ENCODE measurements around the gene M6PR.
"Not testable (repeated sequence)": the region's sequence is repeated elsewhere in the genome, so short reads cannot be mapped to it uniquely, and the experiment has no call there.

M6PR gene

DNA sequence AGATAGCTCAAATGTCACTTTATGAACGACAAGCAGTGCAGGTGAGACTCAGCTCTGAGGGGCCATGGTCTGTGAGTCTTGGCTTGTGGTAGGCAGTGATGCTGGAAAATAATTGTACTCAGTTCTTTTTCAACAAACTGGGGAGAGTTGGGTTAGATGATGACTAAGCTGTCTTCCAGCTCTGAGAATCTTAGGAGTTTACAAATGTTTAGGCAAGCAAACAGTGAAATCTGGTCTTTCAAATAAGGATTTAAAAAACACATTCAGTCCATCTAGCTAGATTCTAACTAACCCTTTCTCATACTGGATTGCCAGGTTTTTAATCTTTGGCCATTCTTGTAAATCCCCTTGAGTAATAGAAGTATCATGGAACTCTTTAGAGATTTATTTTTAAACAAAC lies 31.7 kb downstream of the M6PR start:
- H3K36me3 ChIP-seq (ENCODE audit: insufficient read depth, insufficient read length, low read length): peaks cover 51% of the 10 kb centered on the region
- no peaks in the 10 kb centered on the region for H3K27me3 ChIP-seq (ENCODE audit: insufficient read depth, insufficient read length)
- no peak overlapping the region for H3K9ac ChIP-seq (ENCODE audit: insufficient read length, low read depth)
- no peak for DNase-seq (ENCODE audit: low read depth, low spot score)
- no peak for TF ChIP-seq YY1 (IDR thresholded peaks at IDR 0.05; ENCODE audit: insufficient read depth, insufficient read length)
- TF ChIP-seq SUZ12 (IDR thresholded peaks at IDR 0.05; ENCODE audit: extremely low read depth, insufficient read depth, insufficient read length): no peak
- no peak for TF ChIP-seq ZNF274 (IDR thresholded peaks at IDR 0.05; ENCODE audit: low read depth, low read length)
- H3K9me3 ChIP-seq (ENCODE audit: insufficient read depth, low read length): no peaks in the 10 kb centered on the region
- H3K4me1 ChIP-seq (ENCODE audit: insufficient read depth, insufficient read length): peaks cover 8% of the 10 kb centered on the region
- H3K4me3 ChIP-seq (ENCODE audit: insufficient read length, low read depth): no peak overlapping the region

- TF ChIP-seq YY1 (IDR thresholded peaks at IDR 0.05; ENCODE audit: insufficient read depth, insufficient read length) (no peak), ZNF274 (IDR thresholded peaks at IDR 0.05; ENCODE audit: low read depth, low read length) (no peak), SUZ12 (IDR thresholded peaks at IDR 0.05; ENCODE audit: extremely low read depth, insufficient read depth, insufficient read length) (no peak)
- Histone ChIP-seq H3K4me1 (ENCODE audit: insufficient read depth, insufficient read length) (peaks cover 8% of the 10 kb centered on the region), H3K4me3 (ENCODE audit: insufficient read length, low read depth) (peak overlapping the region; percentile 84), H3K9ac (ENCODE audit: insufficient read length, low read depth) (no peak overlapping the region), H3K36me3 (ENCODE audit: insufficient read depth, insufficient read length, low read length) (peaks cover 43% of the 10 kb centered on the region), H3K9me3 (ENCODE audit: insufficient read depth, low read length) (no peaks in the 10 kb centered on the region), H3K27me3 (ENCODE audit: insufficient read depth, insufficient read length) (no peaks in the 10 kb centered on the region)
- no peak for DNase-seq (ENCODE audit: low read depth, low spot score)
These were observed 32.4 kb downstream of the M6PR start for GRCh38 chr12:8917031-8917430.

- peaks cover 8% of the 10 kb centered on the region for H3K4me1 ChIP-seq (ENCODE audit: insufficient read depth, insufficient read length)
- H3K27me3 ChIP-seq (ENCODE audit: insufficient read depth, insufficient read length): no peaks in the 10 kb centered on the region
- H3K36me3 ChIP-seq (ENCODE audit: insufficient read depth, insufficient read length, low read length): peaks cover 35% of the 10 kb centered on the region
- H3K9me3 ChIP-seq (ENCODE audit: insufficient read depth, low read length): no peaks in the 10 kb centered on the region
- no peak for DNase-seq (ENCODE audit: low read depth, low spot score)
- peak overlapping the region; percentile 91 for H3K9ac ChIP-seq (ENCODE audit: insufficient read length, low read depth)
- TF ChIP-seq SUZ12 (IDR thresholded peaks at IDR 0.05; ENCODE audit: extremely low read depth, insufficient read depth, insufficient read length) (no peak), ZNF274 (IDR thresholded peaks at IDR 0.05; ENCODE audit: low read depth, low read length) (no peak), YY1 (IDR thresholded peaks at IDR 0.05; ENCODE audit: insufficient read depth, insufficient read length) (no peak)
- peak overlapping the region; percentile 84 for H3K4me3 ChIP-seq (ENCODE audit: insufficient read length, low read depth)
These were observed 33.3 kb downstream of the M6PR start for GRCh38 chr12:8916154-8916553.

DNA sequence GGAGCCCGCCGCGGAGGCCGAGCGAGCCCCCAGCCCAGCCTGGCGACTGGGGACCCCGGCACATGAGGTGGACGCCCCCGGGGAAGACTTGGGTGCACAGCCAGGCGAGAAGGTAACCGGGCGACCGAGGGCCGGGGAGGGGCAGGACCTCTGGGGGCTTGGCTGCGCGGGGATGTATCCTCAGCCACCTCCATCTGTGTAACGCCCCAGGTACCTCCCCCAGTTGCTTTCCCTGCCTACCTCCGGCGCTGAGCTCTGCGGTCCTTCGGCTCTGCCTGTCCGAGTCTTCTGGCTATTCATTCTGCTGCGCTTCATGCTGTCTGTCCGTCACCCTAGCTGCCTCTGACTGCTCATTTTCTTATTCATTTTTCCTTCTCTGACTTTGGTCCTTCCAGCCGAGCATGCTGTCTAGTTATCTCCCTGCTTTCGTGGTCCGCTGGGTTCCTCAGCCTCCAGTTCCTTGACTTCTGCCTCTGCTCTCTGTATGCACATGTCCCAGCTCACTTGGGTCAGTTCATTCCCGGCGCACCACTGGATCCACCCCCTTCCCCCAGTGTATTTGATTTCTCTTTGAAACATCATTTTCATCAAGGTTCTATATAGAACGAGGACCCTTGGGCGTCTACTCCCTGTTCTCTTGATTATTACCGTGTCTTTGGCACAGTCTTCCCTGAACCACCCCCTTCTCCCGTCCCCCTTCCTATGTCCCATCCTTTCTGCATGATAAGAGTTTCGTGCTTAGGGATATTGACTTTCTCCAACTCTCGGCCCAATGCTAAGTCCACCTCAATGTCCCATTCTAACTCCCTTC lies 34.5 kb downstream of the M6PR start:
- TF ChIP-seq ZNF274 (IDR thresholded peaks at IDR 0.05; ENCODE audit: low read depth, low read length) (no peak), YY1 (IDR thresholded peaks at IDR 0.05; ENCODE audit: insufficient read depth, insufficient read length) (no peak), SUZ12 (IDR thresholded peaks at IDR 0.05; ENCODE audit: extremely low read depth, insufficient read depth, insufficient read length) (no peak)
- peak; percentile 84 for DNase-seq (ENCODE audit: low read depth, low spot score)
- Histone ChIP-seq H3K9ac (ENCODE audit: insufficient read length, low read depth) (peak overlapping the region; percentile 91), H3K27me3 (ENCODE audit: insufficient read depth, insufficient read length) (no peaks in the 10 kb centered on the region), H3K9me3 (ENCODE audit: insufficient read depth, low read length) (no peaks in the 10 kb centered on the region), H3K4me1 (ENCODE audit: insufficient read depth, insufficient read length) (peaks cover 12% of the 10 kb centered on the region), H3K4me3 (ENCODE audit: insufficient read length, low read depth) (peak overlapping the region; percentile 84), H3K36me3 (ENCODE audit: insufficient read depth, insufficient read length, low read length) (peaks cover 23% of the 10 kb centered on the region)

- H3K9me3 ChIP-seq (ENCODE audit: insufficient read depth, low read length); H3K27me3 ChIP-seq (ENCODE audit: insufficient read depth, insufficient read length); H3K4me1 ChIP-seq (ENCODE audit: insufficient read depth, insufficient read length): not testable (repeated sequence)
- Histone ChIP-seq H3K4me3 (ENCODE audit: insufficient read length, low read depth) (peak within 1 kb of the TSS; percentile 84), H3K9ac (ENCODE audit: insufficient read length, low read depth) (peak within 1 kb of the TSS; percentile 91), H3K36me3 (ENCODE audit: insufficient read depth, insufficient read length, low read length) (peaks cover 16% of the 10 kb centered on the region)
- peak; percentile 98 for DNase-seq (ENCODE audit: low read depth, low spot score)
These were observed 35.3 kb downstream of the M6PR start, which contains the start of gene PHC1 for GRCh38 chr12:8914033-8914715. PHC1 (plus strand) TSS chr12:8914509; CDS start chr12:8917678, 3,169 bp downstream.

DNA sequence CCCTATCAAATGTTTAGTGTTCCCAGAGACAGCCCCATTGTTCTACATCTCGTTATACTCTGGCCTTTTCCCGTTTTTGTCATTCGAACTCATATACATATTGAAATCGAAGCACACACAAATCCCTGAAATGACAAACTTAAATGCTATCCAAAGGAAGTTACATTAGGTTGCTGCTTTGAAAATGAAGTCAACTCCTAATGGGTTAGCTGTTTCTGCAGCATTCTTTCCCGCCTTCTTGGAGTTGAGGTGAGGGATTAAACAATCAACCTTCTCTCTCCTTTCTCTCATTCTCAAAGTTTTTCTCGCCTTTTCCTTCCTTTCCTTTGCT lies 35.8 kb downstream of the M6PR start:
- H3K36me3 ChIP-seq (ENCODE audit: insufficient read depth, insufficient read length, low read length): peaks cover 12% of the 10 kb centered on the region
- H3K27me3 ChIP-seq (ENCODE audit: insufficient read depth, insufficient read length): no peaks in the 10 kb centered on the region
- H3K9ac ChIP-seq (ENCODE audit: insufficient read length, low read depth): peak overlapping the region; percentile 88
- peaks cover 8% of the 10 kb centered on the region for H3K4me1 ChIP-seq (ENCODE audit: insufficient read depth, insufficient read length)
- TF ChIP-seq SUZ12 (IDR thresholded peaks at IDR 0.05; ENCODE audit: extremely low read depth, insufficient read depth, insufficient read length) (no peak), ZNF274 (IDR thresholded peaks at IDR 0.05; ENCODE audit: low read depth, low read length) (no peak), YY1 (IDR thresholded peaks at IDR 0.05; ENCODE audit: insufficient read depth, insufficient read length) (no peak)
- no peaks in the 10 kb centered on the region for H3K9me3 ChIP-seq (ENCODE audit: insufficient read depth, low read length)
- DNase-seq (ENCODE audit: low read depth, low spot score): no peak
- H3K4me3 ChIP-seq (ENCODE audit: insufficient read length, low read depth): peak overlapping the region; percentile 57

GRCh38 chr12:8912914-8913313 lies 36.5 kb downstream of the M6PR start:
- Histone ChIP-seq H3K9ac (ENCODE audit: insufficient read length, low read depth) (peak overlapping the region; percentile 88), H3K9me3 (ENCODE audit: insufficient read depth, low read length) (no peaks in the 10 kb centered on the region), H3K4me1 (ENCODE audit: insufficient read depth, insufficient read length) (peaks cover 8% of the 10 kb centered on the region), H3K4me3 (ENCODE audit: insufficient read length, low read depth) (peak overlapping the region; percentile 57), H3K36me3 (ENCODE audit: insufficient read depth, insufficient read length, low read length) (peaks cover 5% of the 10 kb centered on the region), H3K27me3 (ENCODE audit: insufficient read depth, insufficient read length) (no peaks in the 10 kb centered on the region)
- peak; percentile 85 for DNase-seq (ENCODE audit: low read depth, low spot score)
- no peak for TF ChIP-seq ZNF274 (IDR thresholded peaks at IDR 0.05; ENCODE audit: low read depth, low read length)
- TF ChIP-seq YY1 (IDR thresholded peaks at IDR 0.05; ENCODE audit: insufficient read depth, insufficient read length): no peak
- TF ChIP-seq SUZ12 (IDR thresholded peaks at IDR 0.05; ENCODE audit: extremely low read depth, insufficient read depth, insufficient read length): no peak

All from NT2/D1 (cell line).